NCI-H146 treated with DMSO at 0.1 percent for 48 hours (cell line): ENCODE data around the gene PRKN.
A peak's percentile ranks its signal among the peaks of the same experiment; 100 is the strongest.

Experiments used
- DNase-seq: peaks from one replicate; lab custom pipeline; 2025; ENCODE audit not compliant: unreplicated experiment; lab: John Stamatoyannopoulos, UW

PRKN gene

GRCh38 chr6:161984713-161985112 lies 742.9 kb downstream of the PRKN start:
- no peak for DNase-seq

- no peak for DNase-seq
Measured at GRCh38 chr6:161976553-161976952, 751.0 kb downstream of the PRKN start.

GRCh38 chr6:161973064-161973463 lies 754.5 kb downstream of the PRKN start:
- no peak for DNase-seq

GRCh38 chr6:161971043-161971442 lies 756.5 kb downstream of the PRKN start:
- no peak for DNase-seq

- no peak for DNase-seq
Measured at GRCh38 chr6:161963634-161964234, 763.8 kb downstream of the PRKN start.

- DNase-seq = peak; percentile 49
Measured at GRCh38 chr6:161963181-161963580, 764.4 kb downstream of the PRKN start.

GRCh38 chr6:161961796-161962195 lies 765.8 kb downstream of the PRKN start:
- DNase-seq = no peak

- no peak for DNase-seq
Measured at GRCh38 chr6:161961046-161961445, 766.5 kb downstream of the PRKN start.

GRCh38 chr6:161959072-161959471 lies 768.5 kb downstream of the PRKN start:
- no peak for DNase-seq

GRCh38 chr6:161956082-161956481 lies 771.5 kb downstream of the PRKN start:
- no peak for DNase-seq

- no peak for DNase-seq
Measured at GRCh38 chr6:161954699-161955276, 772.8 kb downstream of the PRKN start.

- DNase-seq = no peak
Measured at GRCh38 chr6:161954077-161954476, 773.5 kb downstream of the PRKN start.

GRCh38 chr6:161951126-161951525 lies 776.4 kb downstream of the PRKN start:
- no peak for DNase-seq

- no peak for DNase-seq
Measured at GRCh38 chr6:161949531-161949930, 778.0 kb downstream of the PRKN start.

- no peak for DNase-seq
Measured at GRCh38 chr6:161948462-161948861, 779.1 kb downstream of the PRKN start.

- no peak for DNase-seq
Measured at GRCh38 chr6:161947371-161947770, 780.2 kb downstream of the PRKN start.

GRCh38 chr6:161946461-161946860 lies 781.1 kb downstream of the PRKN start:
- no peak for DNase-seq

GRCh38 chr6:161943561-161943960 lies 784.0 kb downstream of the PRKN start:
- no peak for DNase-seq

- DNase-seq = no peak
Measured at GRCh38 chr6:161941565-161941964, 786.0 kb downstream of the PRKN start.

- no peak for DNase-seq
Measured at GRCh38 chr6:161940519-161940918, 787.0 kb downstream of the PRKN start.

GRCh38 chr6:161926324-161926723 lies 801.2 kb downstream of the PRKN start:
- no peak for DNase-seq

GRCh38 chr6:161924516-161925116 lies 803.0 kb downstream of the PRKN start:
- no peak for DNase-seq

GRCh38 chr6:161922631-161923119 lies 804.9 kb downstream of the PRKN start:
- DNase-seq = peak; percentile 79
